H1 (cell line): Measurements from ENCODE around the gene NONO. TPM values are rescaled to one million over a fixed set of nuclear protein-coding genes. Genes with fewer than 3 reads are reported as not detected.

Source experiments
- ASH2L ChIP-seq: fragments of 200-600, 300-600 bp; sonication (generic); IDR thresholded peaks from one replicate; pipeline ENCODE4 v1.7.1; 2017; ENCODE audit warnings: low read length
- EGR1 ChIP-seq: IDR thresholded peaks from 2 replicates; pipeline ENCODE4 v1.6.1; 2011; ENCODE audit warnings: low read depth, low read length, borderline replicate concordance
- POLR2A ChIP-seq, 2 experiments: IDR thresholded peaks; 1 replicate in 1 of 2; 2 replicates in 1 of 2; pipeline ENCODE4 v1.6.1; 2011; ENCODE audit warnings: low read depth in 2 of 2, low read length in 2 of 2, mild to moderate bottlenecking in 2 of 2; ENCODE audit errors: control extremely low read depth in 1 of 2
- POLR2AphosphoS5 ChIP-seq: IDR thresholded peaks from 2 replicates; pipeline ENCODE4 v1.6.1; 2011; ENCODE audit warnings: low read depth, low read length
- RAD21 ChIP-seq, 2 experiments: IDR thresholded peaks in 1 of 2; conservative IDR thresholded peaks in 1 of 2; 2 replicates each; pipeline ENCODE4 v1.6.1; 2011; ENCODE audit warnings: low read depth in 2 of 2, low read length in 2 of 2, improper control_type of control experiment in 1 of 2, inconsistent platforms in 1 of 2, mild to moderate bottlenecking in 1 of 2, moderate library complexity in 1 of 2
- polyA plus RNA-seq, 7 experiments: library from polyadenylated mRNA; depleted of rRNA in 3 of 7; stranded (reverse) in 5 of 7; unstranded in 2 of 7; fragments of >200 nt in 5 of 7; fragments of 200-250 nt in 2 of 7; gene quantifications; 1 replicate in 5 of 7; 2 replicates in 1 of 7; 4 replicates in 1 of 7; pipeline versions ENCODE4 v1.2.1 to v1.2.3, GENCODE V29; 2011 to 2013; ENCODE audit warnings: missing spikeins in 2 of 7, mixed read lengths in 2 of 7
- total RNA-seq: library from RNA; stranded (reverse); fragmentation: NEBNext Ultra II Directional; extraction: Animal tissue kit (Norgen Biotek cat#: 25700); gene quantifications from 2 replicates; pipeline ENCODE4 v1.2.1, GENCODE V29; 2021

The NONO gene
- total and polyA plus RNA-seq, 2 of the 8 experiments (the other 6 are each of a cell fraction or from before 2014, with no cell fraction given), result 641 to 728 TPM

DNA sequence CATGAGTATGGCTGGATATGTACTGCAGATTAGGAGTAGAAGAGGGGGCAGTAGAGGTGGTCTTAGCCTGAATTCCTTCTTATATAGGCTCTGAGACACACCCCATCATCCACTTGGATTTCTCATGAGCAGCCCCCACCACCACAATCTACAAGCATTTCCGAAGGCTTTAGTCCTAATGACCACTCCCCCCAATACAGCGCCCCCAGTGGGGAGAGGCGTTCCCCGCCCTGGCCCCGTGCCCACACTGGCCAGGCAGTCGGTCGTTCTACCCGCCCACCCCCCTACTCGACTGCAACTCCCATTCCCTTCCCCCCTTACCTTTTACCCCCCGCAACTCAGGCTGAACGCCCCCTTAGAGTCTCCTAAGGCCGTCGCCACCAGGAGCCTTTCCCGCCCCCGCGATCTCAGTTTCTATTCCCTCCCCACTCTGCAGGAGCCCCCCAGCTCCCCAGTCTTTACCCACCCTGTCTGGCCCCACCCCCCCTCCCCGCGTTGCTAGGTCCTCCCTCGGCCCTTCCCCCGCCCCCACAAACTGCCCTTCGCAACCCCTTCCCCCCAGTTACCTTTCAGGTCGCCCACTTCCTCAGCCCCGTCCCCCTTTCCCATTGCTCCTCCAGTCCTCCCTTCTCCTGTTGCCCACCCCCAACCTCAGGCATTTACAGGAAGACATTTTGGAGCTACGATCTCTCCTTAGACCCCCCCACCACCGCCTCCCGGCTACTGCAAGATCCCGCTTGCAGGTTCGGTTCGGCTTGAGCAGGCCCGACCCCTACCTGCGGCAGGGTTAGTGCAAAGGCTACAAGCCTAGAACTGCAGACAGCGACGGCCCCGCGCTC, 30.0 kb upstream of the NONO start (continued):
- TF ChIP-seq POLR2A (IDR thresholded peaks at IDR 0.05; ENCODE audit: control extremely low read depth in 1 of 2, low read depth in 2 of 2, low read length in 2 of 2) (peak in 1 of 2 experiments; percentile 52; a peak in 1 of 3 replicates), ASH2L (peak; percentile 83), EGR1 (0 out of 2 replicates have a peak, but pooled peaks have one; percentile 4), RAD21 (IDR thresholded peaks at IDR 0.05 in 1 of 2, conservative IDR thresholded peaks at IDR 0.05 in 1 of 2; ENCODE audit: low read depth in 2 of 2, low read length in 2 of 2) (peak in 1 of 2 experiments; percentile 11; a peak in 1 of 4 replicates), POLR2AphosphoS5 (peak; percentile 34; the same call in 1 of the 2 replicates)
